Lung (tissue), 12 donors: Measurements from ENCODE around the gene B4GALT4. TPM values are rescaled to one million over a fixed set of nuclear protein-coding genes. Genes with fewer than 3 reads are reported as not detected.

ENCODE experiments used
- ATAC-seq: fragments of 200-7000 bp; cut with Tn5 transposase; one replicate; pipeline ENCODE4 v1.9.1; 2020; ENCODE audit warnings: moderate number of reproducible peaks; ENCODE audit not compliant: insufficient read depth, low FRiP score
- DNase-seq, 3 donors: peaks; one replicate each; pipeline ENCODE4 v3.0.0-alpha.2; 2013 to 2017
- H3K27ac ChIP-seq, 2 donors: one replicate each; pipeline ENCODE4 v1.5.1; 2013; ENCODE audit warnings: mild to moderate bottlenecking in 2 of 2, moderate library complexity in 2 of 2, control low read depth in 1 of 2, inconsistent platforms in 1 of 2, low read depth in 1 of 2, low read length in 1 of 2
- H3K27me3 ChIP-seq, 3 donors: one replicate each; pipeline ENCODE4 v1.5.1; 2013; ENCODE audit warnings: low read length in 2 of 3; ENCODE audit not compliant: control insufficient read depth in 3 of 3, insufficient read depth in 3 of 3
- H3K36me3 ChIP-seq, 4 donors: one replicate each; pipeline ENCODE4 v1.5.1; 2013; ENCODE audit warnings: low read length in 4 of 4, mild to moderate bottlenecking in 1 of 4, moderate library complexity in 1 of 4; ENCODE audit not compliant: control insufficient read depth in 4 of 4, insufficient read depth in 4 of 4
- H3K4me1 ChIP-seq, 5 donors: one replicate each; pipeline ENCODE4 v1.5.1; 2013; ENCODE audit warnings: low read length in 5 of 5, mild to moderate bottlenecking in 2 of 5, moderate library complexity in 1 of 5; ENCODE audit not compliant: control insufficient read depth in 5 of 5, insufficient read depth in 5 of 5
- H3K4me3 ChIP-seq: one replicate; pipeline ENCODE4 v1.5.1; 2013; ENCODE audit warnings: mild to moderate bottlenecking, control low read depth, moderate library complexity
- H3K9ac ChIP-seq, 2 donors: one replicate each; pipeline ENCODE4 v1.5.1; 2013; ENCODE audit warnings: low read length in 2 of 2, control low read depth in 1 of 2; ENCODE audit not compliant: insufficient read depth in 1 of 2
- H3K9me3 ChIP-seq, 4 donors: one replicate each; pipeline ENCODE4 v1.5.1; 2013; ENCODE audit warnings: low read length in 3 of 4, mild to moderate bottlenecking in 1 of 4, moderate library complexity in 1 of 4; ENCODE audit not compliant: control insufficient read depth in 4 of 4, insufficient read depth in 3 of 4
- CTCF ChIP-seq: IDR thresholded peaks from 2 replicates; pipeline ENCODE4 v1.5.1; 2012; ENCODE audit warnings: mild to moderate bottlenecking; ENCODE audit errors: control extremely low read depth, extremely low read depth
- WGBS, 2 donors: extraction: QIAGEN DNeasy Blood & Tissue Kit; methylation state at CpG; one replicate each; pipeline ENCODE4 v1.1.7; 2013; 5-methylcytosine and 5-hydroxymethylcytosine counted together
- polyA plus RNA-seq, 2 donors: library from polyadenylated mRNA; stranded (reverse); fragments of 200-250 nt; gene quantifications; one replicate each; pipeline ENCODE4 v1.2.1, GENCODE V29; 2013
- total RNA-seq, 2 donors: library from RNA; depleted of rRNA in 1 of 2; stranded (reverse); fragments of >200 nt in 1 of 2; gene quantifications; one replicate each; pipeline ENCODE4 v1.2.1, GENCODE V29; 2014 to 2021
- donor health status: control.
- donor health status: control.
- donor health status: Bipolar disorder and iron deficiency.
- donor health status: healthy.
- donor health status: DM: yes; HTN: yes; CAD: no.

Gene B4GALT4
- total and polyA plus RNA-seq, 4 donors: 7.5 to 23.2 (median 15.8) TPM

- H3K36me3 ChIP-seq: peaks cover 16 to 62% (median 38%) of the 10 kb centered on the region in 4 donors
- H3K27me3 ChIP-seq: no peaks in the 10 kb centered on the region
- TF ChIP-seq CTCF: no peak
- H3K9me3 ChIP-seq: no peaks in the 10 kb centered on the region
- no peak for DNase-seq
- no peak for ATAC-seq
- 96 to 99% methylated on average over 7 of the region's 7 CpGs for WGBS, 2 donors
- peaks cover 0 to 3% (median 0%) of the 10 kb centered on the region in 5 donors for H3K4me1 ChIP-seq
- H3K4me3 ChIP-seq: no peak overlapping the region
- no peak overlapping the region for H3K9ac ChIP-seq
- H3K27ac ChIP-seq: no peak overlapping the region
These were observed 10.6 kb downstream of the B4GALT4 start for GRCh38 chr3:119230071-119230470.

- Histone ChIP-seq H3K9ac (no peak overlapping the region), H3K27me3 (no peaks in the 10 kb centered on the region), H3K4me3 (no peak overlapping the region), H3K9me3 (no peaks in the 10 kb centered on the region), H3K36me3 (peaks cover 16 to 55% (median 35%) of the 10 kb centered on the region in 4 donors), H3K4me1 (peaks cover 0 to 3% (median 0%) of the 10 kb centered on the region in 5 donors), H3K27ac (no peak overlapping the region)
- no peak for TF ChIP-seq CTCF
- DNase-seq (no peak), ATAC-seq (no peak)
- WGBS, 2 donors: 70 to 92% methylated on average over 7 of the region's 7 CpGs
These were observed 11.5 kb downstream of the B4GALT4 start for GRCh38 chr3:119229190-119229589.

GRCh38 chr3:119228373-119229145, 12.1 kb downstream of the B4GALT4 start:
- no peaks in the 10 kb centered on the region for H3K9me3 ChIP-seq
- no peak for TF ChIP-seq CTCF
- WGBS, 2 donors: 96 to 100% methylated on average over 2 of the region's 2 CpGs
- ATAC-seq: no peak
- DNase-seq: no peak
- peaks cover 16 to 53% (median 37%) of the 10 kb centered on the region in 4 donors for H3K36me3 ChIP-seq
- H3K27me3 ChIP-seq: no peaks in the 10 kb centered on the region
- H3K27ac ChIP-seq: no peak overlapping the region
- no peak overlapping the region for H3K9ac ChIP-seq
- no peak overlapping the region for H3K4me3 ChIP-seq
- H3K4me1 ChIP-seq: peaks cover 0 to 3% (median 0%) of the 10 kb centered on the region in 5 donors
